EH (cell line): ENCODE results near the gene MXRA8.

Experiments
- DNase-seq: peaks from one replicate; pipeline ENCODE4 v3.0.0-alpha.2; 2015; ENCODE audit warnings: low read depth

Gene MXRA8

GRCh38 chr1:1366699-1367066 lies 8.3 kb upstream of the MXRA8 start:
- no peak for DNase-seq

GRCh38 chr1:1365875-1366698 lies 7.7 kb upstream of the MXRA8 start:
- DNase-seq, result no peak

- no peak for DNase-seq
Observed at GRCh38 chr1:1364266-1364665, 5.9 kb upstream of the MXRA8 start.

GRCh38 chr1:1361982-1362423 lies 3.6 kb upstream of the MXRA8 start:
- DNase-seq, result peak; percentile 94

GRCh38 chr1:1361233-1361981 lies 3.1 kb upstream of the MXRA8 start:
- DNase-seq, result no peak

- DNase-seq, result peak; percentile 99
Observed at GRCh38 chr1:1360506-1361169, 2.3 kb upstream of the MXRA8 start.

GRCh38 chr1:1359664-1360468 lies 1.5 kb upstream of the MXRA8 start:
- peak; percentile 89 for DNase-seq

- DNase-seq, result peak; percentile 82
Observed at GRCh38 chr1:1359308-1359663, 931 bp upstream of the MXRA8 start.

- DNase-seq, result peak; percentile 54
Observed at GRCh38 chr1:1357871-1358432, 403 bp downstream of the MXRA8 start.

- peak; percentile 62 for DNase-seq
Observed at GRCh38 chr1:1356796-1357401, 1.5 kb downstream of the MXRA8 start.

- DNase-seq, result no peak
Observed at GRCh38 chr1:1356166-1356795, 2.1 kb downstream of the MXRA8 start.

- peak; percentile 61 for DNase-seq
Observed at GRCh38 chr1:1355416-1355815, 2.9 kb downstream of the MXRA8 start.

- DNase-seq, result no peak
Observed at GRCh38 chr1:1354271-1355247, 3.8 kb downstream of the MXRA8 start.

- no peak for DNase-seq
Observed at GRCh38 chr1:1353389-1354151, 4.8 kb downstream of the MXRA8 start.

GRCh38 chr1:1352786-1353388 lies 5.5 kb downstream of the MXRA8 start:
- DNase-seq, result no peak

- peak; percentile 61 for DNase-seq
Observed at GRCh38 chr1:1351511-1352427, 6.6 kb downstream of the MXRA8 start.
